Colonic mucosa (tissue), 4 donors: Measurements from ENCODE around the gene MMRN2. TPM values are rescaled to one million over a fixed set of nuclear protein-coding genes. Genes with fewer than 3 reads are reported as not detected.
"Not testable (repeated sequence)": the region's sequence is repeated elsewhere in the genome, so short reads cannot be mapped to it uniquely, and the experiment has no call there.

Experiments
- DNase-seq: peaks from one replicate; pipeline ENCODE4 v3.0.0-alpha.2; 2020
- H3K27ac ChIP-seq: fragments of 200-600 bp; one replicate; pipeline ENCODE4 v1.8.0; 2021
- H3K27me3 ChIP-seq: fragments of 200-600 bp; one replicate; pipeline ENCODE4 v1.8.0; 2021
- H3K36me3 ChIP-seq: fragments of 200-600 bp; one replicate; pipeline ENCODE4 v1.8.0; 2021
- H3K4me1 ChIP-seq: fragments of 200-600 bp; one replicate; pipeline ENCODE4 v1.8.0; 2021; ENCODE audit warnings: mild to moderate bottlenecking
- H3K4me3 ChIP-seq: fragments of 200-600 bp; one replicate; pipeline ENCODE4 v1.8.0; 2021
- H3K9ac ChIP-seq, 2 donors: one replicate each; pipeline ENCODE4 v1.7.0; 2013; ENCODE audit warnings: control low read depth in 2 of 2, low read depth in 2 of 2, low read length in 2 of 2
- H3K9me3 ChIP-seq: fragments of 200-600 bp; one replicate; pipeline ENCODE4 v1.8.0; 2021
- intact Hi-C: fragments of 100-400 bp; cut with DNase I; formaldehyde crosslinking; loops from one replicate; pipeline ENCODE4 v1.14.1; 2022
- total RNA-seq, 2 donors: library from RNA; stranded (reverse); fragmentation: NEBNext Ultra II Directional in 1 of 2; extraction: Animal tissue kit (Norgen Biotek cat#: 25700) in 1 of 2; gene quantifications; one replicate each; pipeline ENCODE4 v1.2.1, GENCODE V29; 2021
- TF ChIP-seq, protein P1 (sequence below): fragments of 200-600 bp; IDR thresholded peaks from one replicate; pipeline ENCODE4 v1.8.0; 2022; ENCODE audit warnings: antibody characterized with exemption, mild to moderate bottlenecking
- donor health status: healthy.
- donor health status: DM: no; HTN: no; CAD: no.
- donor health status: DM: no; HTN: no; CAD: no.

Gene MMRN2, protein sequence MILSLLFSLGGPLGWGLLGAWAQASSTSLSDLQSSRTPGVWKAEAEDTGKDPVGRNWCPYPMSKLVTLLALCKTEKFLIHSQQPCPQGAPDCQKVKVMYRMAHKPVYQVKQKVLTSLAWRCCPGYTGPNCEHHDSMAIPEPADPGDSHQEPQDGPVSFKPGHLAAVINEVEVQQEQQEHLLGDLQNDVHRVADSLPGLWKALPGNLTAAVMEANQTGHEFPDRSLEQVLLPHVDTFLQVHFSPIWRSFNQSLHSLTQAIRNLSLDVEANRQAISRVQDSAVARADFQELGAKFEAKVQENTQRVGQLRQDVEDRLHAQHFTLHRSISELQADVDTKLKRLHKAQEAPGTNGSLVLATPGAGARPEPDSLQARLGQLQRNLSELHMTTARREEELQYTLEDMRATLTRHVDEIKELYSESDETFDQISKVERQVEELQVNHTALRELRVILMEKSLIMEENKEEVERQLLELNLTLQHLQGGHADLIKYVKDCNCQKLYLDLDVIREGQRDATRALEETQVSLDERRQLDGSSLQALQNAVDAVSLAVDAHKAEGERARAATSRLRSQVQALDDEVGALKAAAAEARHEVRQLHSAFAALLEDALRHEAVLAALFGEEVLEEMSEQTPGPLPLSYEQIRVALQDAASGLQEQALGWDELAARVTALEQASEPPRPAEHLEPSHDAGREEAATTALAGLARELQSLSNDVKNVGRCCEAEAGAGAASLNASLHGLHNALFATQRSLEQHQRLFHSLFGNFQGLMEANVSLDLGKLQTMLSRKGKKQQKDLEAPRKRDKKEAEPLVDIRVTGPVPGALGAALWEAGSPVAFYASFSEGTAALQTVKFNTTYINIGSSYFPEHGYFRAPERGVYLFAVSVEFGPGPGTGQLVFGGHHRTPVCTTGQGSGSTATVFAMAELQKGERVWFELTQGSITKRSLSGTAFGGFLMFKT
- 1 to 10 TPM; 3.4 to 7.4 TPM for total RNA-seq

DNA sequence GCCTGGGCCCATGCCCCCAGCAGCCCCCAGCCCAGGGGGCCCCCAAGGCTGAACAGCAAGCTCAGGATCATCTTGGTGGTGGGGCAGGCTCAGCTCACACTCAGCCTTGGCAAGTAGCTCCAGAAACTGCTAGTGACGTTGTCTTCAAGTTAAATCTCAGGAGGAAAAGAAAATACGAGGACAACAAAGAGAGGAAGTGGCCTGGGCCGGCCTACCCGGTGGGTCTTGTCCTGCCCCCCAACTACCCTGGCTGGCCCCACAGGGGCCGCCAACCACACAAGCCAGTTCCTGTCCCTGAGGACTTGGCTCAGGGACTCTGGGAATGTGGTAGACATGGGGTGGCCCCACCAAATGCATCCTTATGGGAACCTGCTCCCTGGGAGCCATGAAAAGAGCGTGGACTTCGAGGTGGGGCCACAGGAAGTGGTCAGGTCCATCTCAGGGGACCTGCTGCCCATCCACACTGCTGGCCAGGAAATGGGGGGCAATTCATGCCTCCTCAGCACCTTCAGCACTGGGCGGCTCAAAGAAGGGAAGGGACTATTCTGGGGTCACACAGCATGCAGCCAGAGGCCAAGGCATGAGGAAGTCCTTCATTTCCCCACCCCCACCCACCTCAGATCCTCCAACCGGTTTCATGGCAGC, at the start of gene MMRN2:
Gene MMRN2, minus strand, starts transcription at position 145 of the 645 bp plus-strand sequence. Its CDS starts 74 bp downstream, at position 71.
- DNase-seq, result no peak
- Histone ChIP-seq H3K27me3 (no peaks in the 10 kb centered on the region), H3K9ac (peak within 1 kb of the TSS in 1 of 2 donors; percentile 2), H3K36me3 (no peaks in the 10 kb centered on the region), H3K4me1 (no peaks in the 10 kb centered on the region), H3K9me3 (no peaks in the 10 kb centered on the region), H3K4me3 (no peak within 1 kb of the TSS), H3K27ac (no peak within 1 kb of the TSS)
- TF ChIP-seq, protein P1, sequence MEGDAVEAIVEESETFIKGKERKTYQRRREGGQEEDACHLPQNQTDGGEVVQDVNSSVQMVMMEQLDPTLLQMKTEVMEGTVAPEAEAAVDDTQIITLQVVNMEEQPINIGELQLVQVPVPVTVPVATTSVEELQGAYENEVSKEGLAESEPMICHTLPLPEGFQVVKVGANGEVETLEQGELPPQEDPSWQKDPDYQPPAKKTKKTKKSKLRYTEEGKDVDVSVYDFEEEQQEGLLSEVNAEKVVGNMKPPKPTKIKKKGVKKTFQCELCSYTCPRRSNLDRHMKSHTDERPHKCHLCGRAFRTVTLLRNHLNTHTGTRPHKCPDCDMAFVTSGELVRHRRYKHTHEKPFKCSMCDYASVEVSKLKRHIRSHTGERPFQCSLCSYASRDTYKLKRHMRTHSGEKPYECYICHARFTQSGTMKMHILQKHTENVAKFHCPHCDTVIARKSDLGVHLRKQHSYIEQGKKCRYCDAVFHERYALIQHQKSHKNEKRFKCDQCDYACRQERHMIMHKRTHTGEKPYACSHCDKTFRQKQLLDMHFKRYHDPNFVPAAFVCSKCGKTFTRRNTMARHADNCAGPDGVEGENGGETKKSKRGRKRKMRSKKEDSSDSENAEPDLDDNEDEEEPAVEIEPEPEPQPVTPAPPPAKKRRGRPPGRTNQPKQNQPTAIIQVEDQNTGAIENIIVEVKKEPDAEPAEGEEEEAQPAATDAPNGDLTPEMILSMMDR, result no peak
- intact Hi-C loops, result loop anchor here (5.0 kb wide), 1 partner anchor 265 kb away; no protein-coding TSS in a partner anchor

DNA sequence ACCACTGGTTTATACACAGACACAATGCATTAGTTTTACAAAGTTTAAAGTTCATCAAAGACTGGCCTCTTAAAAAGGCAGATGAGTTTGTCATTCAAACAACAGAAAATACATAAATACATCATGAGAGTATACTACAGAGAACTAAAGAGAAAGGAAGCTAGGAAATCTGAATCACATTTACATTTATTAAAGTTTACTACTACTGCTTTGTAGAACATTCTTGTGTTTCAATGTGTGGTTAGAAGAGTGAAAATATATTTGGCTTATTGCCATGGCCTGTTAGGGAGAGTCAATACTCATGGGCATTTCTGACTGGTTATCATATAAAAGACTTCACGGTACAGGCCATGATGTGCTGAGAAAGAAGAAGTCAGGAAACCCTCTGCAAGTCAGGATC, 49.7 kb upstream of the MMRN2 start:
- intact Hi-C loops, H3K9me3 ChIP-seq, H3K36me3 ChIP-seq, H3K4me1 ChIP-seq, H3K4me3 ChIP-seq, DNase-seq, H3K9ac ChIP-seq, H3K27me3 ChIP-seq, H3K27ac ChIP-seq: not testable (repeated sequence)

DNA sequence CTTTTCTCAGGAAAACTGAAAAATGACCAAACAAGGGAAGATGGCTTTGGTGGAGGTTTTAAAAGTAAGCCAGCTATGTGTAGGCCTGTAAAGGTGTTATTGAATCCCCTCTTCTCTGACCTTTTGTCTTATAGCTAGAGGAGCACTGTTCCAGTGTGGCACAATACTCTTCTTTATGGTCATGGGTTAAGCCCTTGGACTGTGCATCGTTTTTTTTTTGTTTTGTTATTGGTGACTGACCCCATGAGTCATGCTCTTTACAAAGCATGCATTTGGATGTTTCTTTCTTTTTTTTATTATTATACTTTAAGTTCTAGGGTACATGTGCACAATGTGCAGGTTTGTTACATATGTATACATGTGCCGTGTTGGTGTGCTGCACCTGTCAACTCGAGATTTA, 43.1 kb upstream of the MMRN2 start:
- no peaks in the 10 kb centered on the region for H3K27me3 ChIP-seq
- no peaks in the 10 kb centered on the region for H3K9me3 ChIP-seq
- no peaks in the 10 kb centered on the region for H3K4me1 ChIP-seq
- H3K9ac ChIP-seq, result no peak overlapping the region
- H3K27ac ChIP-seq, result no peak overlapping the region
- H3K4me3 ChIP-seq, result no peak overlapping the region
- TF ChIP-seq, protein P1, result no peak
- DNase-seq, result no peak
- H3K36me3 ChIP-seq, result no peaks in the 10 kb centered on the region
- intact Hi-C loops, result no loop called here

DNA sequence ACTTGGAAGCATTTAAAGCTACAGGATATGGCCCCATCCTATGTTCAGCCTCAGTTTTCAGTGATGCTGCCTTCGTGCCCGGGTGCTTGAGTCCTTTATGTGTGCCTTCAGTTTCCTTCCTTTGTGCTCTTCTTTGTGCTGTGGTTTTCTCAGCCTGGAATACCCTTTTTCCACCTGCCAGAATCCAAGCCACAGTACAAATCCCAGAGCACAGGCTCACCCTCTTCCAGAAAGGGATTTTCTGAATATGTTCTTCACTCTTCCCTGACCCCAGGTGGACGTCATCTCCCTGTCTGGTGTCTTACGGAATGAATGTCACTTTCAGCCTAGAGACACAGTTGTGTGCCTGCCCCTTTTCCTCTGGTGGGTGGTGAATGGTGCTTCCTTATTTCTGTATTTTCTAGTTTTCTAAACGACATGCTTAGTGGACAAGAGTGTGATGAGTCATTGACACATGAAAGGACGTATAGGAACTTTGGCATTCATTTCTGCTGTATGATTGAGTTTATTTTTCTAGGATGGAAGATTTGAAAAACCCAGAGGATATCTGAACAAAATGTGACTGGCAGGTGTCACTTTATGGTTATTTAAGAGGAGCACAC, 42.5 kb upstream of the MMRN2 start:
- H3K36me3 ChIP-seq, intact Hi-C loops, H3K27me3 ChIP-seq, H3K4me3 ChIP-seq, H3K27ac ChIP-seq, H3K9me3 ChIP-seq, H3K9ac ChIP-seq, H3K4me1 ChIP-seq, DNase-seq: not testable (repeated sequence)

DNA sequence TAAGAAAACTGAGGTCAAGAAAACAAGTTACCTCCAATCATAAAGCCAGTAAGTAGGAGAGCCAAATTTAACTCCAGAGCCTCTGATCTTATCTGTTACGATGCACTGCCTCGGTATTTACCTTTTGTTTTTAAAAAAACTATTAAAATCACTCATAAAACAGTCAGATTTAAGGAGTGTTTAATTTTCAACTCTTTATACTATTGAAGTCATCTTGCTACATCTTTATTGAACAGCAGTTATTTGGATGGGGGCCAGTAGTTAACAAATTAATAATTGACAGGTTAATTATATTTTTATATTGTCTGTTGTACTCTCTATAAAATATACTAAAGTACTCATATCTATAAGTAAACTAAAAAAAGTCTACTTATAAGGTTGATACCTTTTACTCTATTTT, 35.5 kb upstream of the MMRN2 start:
- Histone ChIP-seq H3K9me3 (no peaks in the 10 kb centered on the region), H3K27ac (no peak overlapping the region), H3K4me1 (no peaks in the 10 kb centered on the region), H3K9ac (no peak overlapping the region), H3K4me3 (no peak overlapping the region), H3K36me3 (no peaks in the 10 kb centered on the region), H3K27me3 (no peaks in the 10 kb centered on the region)
- intact Hi-C loops, result no loop called here
- TF ChIP-seq, protein P1, result no peak
- no peak for DNase-seq

DNA sequence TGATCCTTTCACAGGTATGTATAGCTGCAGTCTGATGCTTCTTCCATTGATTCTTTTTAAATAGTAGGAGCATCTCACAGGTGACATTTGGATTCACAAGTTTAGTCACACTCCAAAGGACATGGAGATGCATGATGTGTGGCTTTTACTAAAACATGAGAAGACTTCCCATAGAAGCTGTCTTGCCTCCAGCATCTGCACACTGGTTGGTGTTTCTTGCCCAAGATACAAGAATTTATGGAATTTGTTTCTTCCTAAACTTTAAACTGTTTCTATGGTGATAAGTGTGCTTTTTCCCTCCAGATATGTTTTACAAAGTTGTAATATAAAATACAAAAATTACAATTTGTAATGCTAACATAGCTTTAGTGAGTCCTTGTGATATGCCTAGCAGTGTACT, 35.0 kb upstream of the MMRN2 start:
- Histone ChIP-seq H3K36me3 (no peaks in the 10 kb centered on the region), H3K27ac (no peak overlapping the region), H3K27me3 (no peaks in the 10 kb centered on the region), H3K4me1 (no peaks in the 10 kb centered on the region), H3K4me3 (no peak overlapping the region), H3K9me3 (no peaks in the 10 kb centered on the region), H3K9ac (no peak overlapping the region)
- TF ChIP-seq, protein P1, result no peak
- intact Hi-C loops, result no loop called here
- DNase-seq, result no peak

DNA sequence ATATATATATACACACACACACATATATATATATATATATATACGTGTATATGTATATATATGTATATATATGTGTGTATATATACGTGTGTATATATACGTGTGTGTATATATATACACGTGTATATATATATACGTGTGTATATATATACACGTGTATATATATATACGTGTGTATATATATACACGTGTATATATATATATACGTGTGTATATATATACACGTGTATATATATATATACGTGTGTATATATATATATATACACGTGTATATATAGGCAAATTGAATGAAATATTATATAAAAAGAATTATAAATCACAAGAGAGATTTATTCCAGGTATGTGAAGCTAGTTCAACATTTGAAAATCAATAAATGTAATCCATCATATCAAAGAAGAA, 33.9 kb upstream of the MMRN2 start:
- H3K4me3 ChIP-seq, H3K4me1 ChIP-seq, H3K27ac ChIP-seq, H3K36me3 ChIP-seq, H3K9ac ChIP-seq, DNase-seq, H3K9me3 ChIP-seq, intact Hi-C loops, H3K27me3 ChIP-seq: not testable (repeated sequence)
